Stimulated activated CD8-positive, alpha-beta memory T cell treated with anti-CD3 and anti-CD28 coated beads, Interleukin-12 subunit alpha, Interleukin-12 subunit beta, amount 100 ng/mL, for 24 hours (primary cell): ENCODE data around the gene RIOK3.
A peak's percentile ranks its signal among the peaks of the same experiment; 100 is the strongest.
"Not testable (repeated sequence)": the region's sequence is repeated elsewhere in the genome, so short reads cannot be mapped to it uniquely, and the experiment has no call there.

Source experiments
- DNase-seq: peaks from one replicate; pipeline ENCODE4 v3.0.0-alpha.2; 2020; ENCODE audit errors: extremely low read depth

Gene RIOK3

DNA sequence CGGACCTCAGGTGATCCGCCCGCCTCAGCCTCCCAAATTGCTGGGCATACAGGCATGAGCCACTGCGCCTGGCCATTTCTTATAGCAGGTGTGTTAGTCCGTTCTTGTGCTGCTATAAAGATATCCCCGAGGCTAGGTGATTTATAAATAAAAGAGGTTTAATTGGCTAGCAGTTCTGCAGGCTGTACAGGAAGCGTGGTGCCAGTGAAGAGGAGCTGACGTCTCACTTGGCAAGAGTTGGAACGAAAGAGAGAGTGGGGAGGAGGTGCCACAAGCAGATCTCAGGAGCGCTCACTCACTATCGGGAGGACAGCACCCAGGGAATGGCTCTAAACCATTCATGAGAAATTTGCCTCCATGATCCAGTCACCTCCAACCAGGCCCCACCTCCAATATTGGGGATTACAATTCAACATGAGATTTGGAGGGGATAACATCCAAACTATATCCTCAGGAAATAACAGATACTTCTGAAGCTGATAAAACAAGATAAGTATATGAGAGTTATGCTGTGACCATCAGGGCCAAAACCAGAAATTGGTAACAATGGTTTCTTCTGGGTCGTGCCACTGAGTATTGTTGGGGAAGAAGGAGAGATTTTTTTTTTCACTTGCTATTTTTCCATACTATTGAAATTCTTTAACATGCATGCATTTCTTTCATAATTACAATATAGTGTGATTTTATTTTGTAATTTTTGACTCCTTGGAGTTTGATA lies 42.8 kb downstream of the RIOK3 start:
- DNase-seq = no peak

GRCh38 chr18:23498117-23498516 lies 45.0 kb downstream of the RIOK3 start:
- DNase-seq = no peak

DNA sequence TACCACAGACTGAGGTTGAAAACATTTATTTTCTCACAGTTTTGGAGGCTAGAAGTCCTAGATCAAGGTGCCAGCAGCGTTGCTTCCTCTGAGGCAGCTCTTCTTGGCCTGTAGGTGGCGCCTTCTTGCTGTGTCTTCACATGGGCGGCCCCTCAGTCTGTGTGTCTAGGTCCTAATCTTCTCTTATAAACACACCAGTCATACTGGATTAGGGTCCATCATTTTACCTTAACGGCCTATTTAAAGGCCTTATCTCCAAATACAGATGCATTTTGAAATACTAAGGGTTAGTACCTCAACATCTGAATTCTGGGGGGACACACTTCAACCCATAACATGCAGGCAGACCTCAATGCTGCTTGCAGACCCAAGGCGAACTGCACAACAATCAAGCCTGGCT lies 45.8 kb downstream of the RIOK3 start:
- peak; percentile 46 for DNase-seq

DNA sequence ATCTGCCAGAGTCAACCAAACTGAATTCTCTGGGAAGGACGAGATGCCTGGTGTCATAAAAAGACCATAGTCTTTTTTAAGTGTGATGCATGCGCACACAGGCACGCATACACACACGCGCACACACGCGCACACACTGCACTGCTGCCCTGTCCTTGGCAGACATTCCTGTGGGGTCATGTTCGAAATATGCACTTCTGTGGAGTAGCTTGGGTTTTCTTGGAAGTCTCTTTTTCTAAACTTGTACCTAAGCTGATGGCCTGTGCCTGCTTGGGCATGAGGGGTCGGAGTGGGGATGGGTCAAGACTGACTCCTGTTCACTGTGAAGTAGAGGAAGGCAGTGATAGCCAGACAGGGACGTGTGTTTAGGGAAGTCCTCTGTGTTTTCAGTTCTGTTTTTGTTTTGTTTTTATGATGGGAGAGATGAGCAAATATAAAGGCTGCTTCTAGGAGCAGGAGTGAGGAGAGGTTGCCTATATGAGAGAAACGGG lies 46.2 kb downstream of the RIOK3 start:
- DNase-seq = no peak

DNA sequence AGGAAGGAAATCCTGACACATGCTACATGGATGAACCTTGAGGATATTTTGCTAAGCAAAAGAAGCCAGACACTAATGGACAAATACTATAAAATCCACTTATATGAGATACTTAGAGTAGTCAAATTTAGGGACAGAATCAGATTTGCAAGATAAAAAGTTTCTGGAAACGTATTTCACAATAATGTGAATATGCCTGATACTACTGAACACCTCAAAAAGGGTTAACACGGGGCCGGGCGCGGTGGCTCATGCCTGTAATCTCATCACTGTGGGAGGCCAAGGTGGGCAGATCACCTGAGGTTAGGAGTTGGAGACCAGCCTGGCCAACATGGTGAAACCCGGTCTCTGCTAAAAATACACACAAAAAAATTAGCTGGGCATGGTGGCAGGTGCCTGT lies 48.5 kb downstream of the RIOK3 start:
- no peak for DNase-seq

GRCh38 chr18:23502516-23503037 lies 49.5 kb downstream of the RIOK3 start:
- DNase-seq = no peak

DNA sequence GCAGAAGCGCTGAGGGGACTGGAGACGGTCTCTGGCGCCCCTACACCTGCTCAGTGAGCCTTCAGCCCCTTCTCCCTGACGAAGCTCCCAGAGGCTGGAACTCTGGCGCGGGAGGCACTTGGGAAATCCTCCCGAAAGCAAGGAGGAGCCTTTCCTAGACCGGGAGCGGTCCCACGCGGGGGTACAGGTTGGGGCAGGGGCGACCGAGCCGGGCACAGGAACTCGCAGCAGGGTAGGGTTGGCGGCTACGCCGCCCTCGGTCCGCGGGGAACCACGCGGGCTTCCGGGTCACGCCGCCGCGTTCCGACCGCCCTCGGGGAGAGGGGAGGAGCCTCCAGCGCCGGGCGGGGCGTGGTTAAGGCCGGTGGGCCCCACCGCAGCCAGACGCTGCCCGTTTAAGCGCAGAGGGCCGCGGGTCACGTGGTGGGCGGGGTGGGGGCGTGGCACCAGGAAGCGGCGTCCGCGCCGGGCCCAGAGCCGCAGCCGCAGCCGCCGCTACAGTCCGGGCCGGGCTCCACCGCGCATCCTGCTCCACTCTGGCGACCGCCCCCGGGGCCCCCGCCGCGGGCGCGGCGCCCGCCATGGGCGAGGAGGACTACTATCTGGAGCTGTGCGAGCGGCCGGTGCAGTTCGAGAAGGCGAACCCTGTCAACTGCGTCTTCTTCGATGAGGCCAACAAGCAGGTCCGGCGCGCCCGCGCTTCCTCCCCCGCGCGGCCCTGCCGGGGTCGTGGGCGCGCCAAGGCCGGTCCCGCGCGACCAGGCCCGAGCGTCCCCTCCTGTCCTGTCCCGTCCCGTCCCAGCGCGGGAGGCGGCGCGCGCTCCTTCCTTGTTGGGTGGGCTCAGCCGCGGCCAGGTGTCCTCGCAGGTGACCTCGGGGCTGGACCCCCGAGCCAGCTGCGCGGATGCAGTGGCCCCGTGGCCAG lies 50.2 kb downstream of the RIOK3 start, which contains the start of gene RMC1:
Gene RMC1 (plus strand): TSS at position 474 of the 925 bp plus-strand sequence. CDS start 108 bp downstream, at position 582.
- peak; percentile 98 for DNase-seq

- DNase-seq = no peak
Measured at GRCh38 chr18:23503963-23504344, 50.9 kb downstream of the RIOK3 start.

- DNase-seq = no peak
Measured at GRCh38 chr18:23504720-23505119, 51.6 kb downstream of the RIOK3 start.

DNA sequence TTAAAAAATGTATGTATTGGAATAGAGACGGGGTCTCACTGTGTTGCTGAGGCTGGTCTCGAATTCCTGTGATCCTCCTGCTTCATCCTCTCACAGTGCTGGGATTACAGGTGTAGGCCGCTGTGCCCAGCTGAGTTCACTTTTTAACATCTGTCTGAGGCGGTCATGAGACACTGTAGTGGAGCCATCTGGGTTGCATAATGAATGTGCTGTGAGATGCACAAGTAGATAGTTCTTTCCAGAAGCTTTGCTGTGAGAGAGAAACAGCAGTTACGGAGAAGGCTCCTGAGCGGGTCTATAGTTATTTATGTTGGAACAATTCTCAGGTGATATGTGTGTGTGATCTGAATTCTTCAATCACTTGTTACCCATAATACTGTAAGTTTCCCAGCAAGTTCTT lies 53.3 kb downstream of the RIOK3 start:
- no peak for DNase-seq

DNA sequence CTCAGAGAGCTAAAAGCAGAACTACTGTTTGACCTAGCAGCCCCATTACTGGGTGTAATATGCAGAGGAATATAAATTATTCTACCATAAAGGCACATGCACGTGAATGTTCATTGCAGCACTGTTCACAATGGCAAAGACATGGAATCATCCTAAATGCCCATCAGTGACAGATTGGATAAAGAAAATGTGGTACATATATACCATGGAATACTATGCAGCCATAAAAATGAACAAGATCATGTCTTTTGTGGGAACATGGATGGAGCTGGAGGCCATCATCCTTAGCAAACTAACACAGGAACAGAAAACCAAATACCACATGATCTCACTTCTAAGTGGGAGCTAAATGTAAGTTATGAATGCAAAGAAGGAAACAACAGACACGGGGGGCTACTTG lies 57.8 kb downstream of the RIOK3 start:
- DNase-seq = not testable (repeated sequence)

- not testable (repeated sequence) for DNase-seq
Measured at GRCh38 chr18:23512216-23512615, 59.1 kb downstream of the RIOK3 start.

DNA sequence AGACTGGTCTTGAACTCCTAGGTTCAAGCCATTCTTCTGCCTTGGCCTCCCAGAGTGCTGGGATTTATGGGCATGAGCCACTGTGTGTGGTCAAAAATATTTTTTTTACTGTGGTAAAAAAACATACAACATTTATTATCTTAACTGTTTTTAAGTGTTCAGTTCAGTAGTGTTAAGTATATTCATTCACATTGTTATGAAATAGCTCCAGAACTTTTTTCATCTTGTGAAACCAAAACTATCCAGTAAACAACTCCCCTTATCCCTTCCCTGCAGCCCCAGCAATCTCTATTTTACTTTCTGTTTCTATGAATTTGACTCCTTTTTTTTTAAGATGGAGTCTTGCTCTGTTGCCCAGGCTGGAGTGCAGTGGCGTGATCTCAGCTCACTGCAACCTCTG lies 59.6 kb downstream of the RIOK3 start:
- no peak for DNase-seq

- peak; percentile 34 for DNase-seq
Measured at GRCh38 chr18:23515911-23516546, 62.9 kb downstream of the RIOK3 start.

- DNase-seq = no peak
Measured at GRCh38 chr18:23519734-23520133, 66.6 kb downstream of the RIOK3 start.

- no peak for DNase-seq
Measured at GRCh38 chr18:23521271-23521670, 68.2 kb downstream of the RIOK3 start.

GRCh38 chr18:23521907-23522306 lies 68.8 kb downstream of the RIOK3 start:
- DNase-seq = no peak

DNA sequence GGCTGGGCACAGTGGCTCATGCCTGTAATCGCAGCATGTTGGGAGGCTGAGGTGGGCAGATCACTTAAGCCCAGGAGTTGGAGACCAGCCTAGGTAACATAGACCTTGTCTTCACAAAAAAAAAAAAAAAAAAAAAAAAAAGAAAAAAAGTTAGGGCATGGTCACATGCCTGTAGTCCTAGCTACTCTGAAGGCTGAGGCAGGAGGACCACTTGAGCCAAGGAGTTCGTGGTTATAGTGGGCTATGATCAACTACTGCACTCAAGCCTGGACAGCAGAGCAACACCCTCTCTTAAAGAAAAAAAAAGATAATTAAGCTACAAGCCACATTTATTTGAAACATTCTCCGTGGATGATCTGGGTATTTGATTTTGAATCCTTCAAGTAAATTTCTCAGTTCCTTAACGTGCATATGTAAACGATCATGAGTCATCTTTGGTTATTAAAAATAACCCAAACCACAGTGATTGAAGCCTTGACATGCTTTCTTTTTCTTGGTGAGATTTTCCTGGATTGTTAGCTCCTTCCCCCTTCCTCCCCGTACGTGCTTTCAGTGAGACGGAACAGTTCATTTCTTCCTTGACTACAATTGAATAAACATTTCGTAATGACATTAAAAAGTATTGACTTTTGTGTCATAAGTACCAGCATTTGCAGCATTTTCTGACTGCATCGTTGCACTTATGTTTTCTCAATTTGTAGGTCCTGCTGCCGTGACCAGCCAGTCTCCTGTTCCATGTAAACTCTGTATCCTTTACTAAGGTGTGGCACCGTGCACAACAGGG lies 70.5 kb downstream of the RIOK3 start:
- no peak for DNase-seq

DNA sequence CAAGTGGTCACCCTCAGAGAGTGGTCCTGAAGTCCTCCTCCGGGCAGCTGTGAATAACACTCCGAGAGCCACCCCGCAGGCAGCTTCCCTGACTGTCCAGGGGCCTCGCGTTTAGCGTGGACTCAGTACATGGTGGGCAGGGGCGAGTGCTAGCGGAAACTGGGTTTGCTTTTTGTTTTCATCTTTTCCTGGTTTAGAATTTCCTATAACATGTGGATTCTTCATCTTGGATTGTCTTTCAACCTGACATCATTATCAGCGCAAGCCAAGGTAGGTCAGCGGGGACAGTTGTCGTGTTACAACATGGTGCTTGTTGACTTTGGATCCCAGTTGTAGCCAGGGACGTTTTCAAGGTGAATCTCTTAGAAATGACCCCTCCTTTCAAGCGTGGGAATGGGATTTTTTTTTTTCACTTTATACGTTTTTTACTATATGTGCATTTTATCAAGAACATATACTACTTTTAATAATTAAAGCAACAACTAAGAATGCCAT lies 71.2 kb downstream of the RIOK3 start:
- DNase-seq = no peak

DNA sequence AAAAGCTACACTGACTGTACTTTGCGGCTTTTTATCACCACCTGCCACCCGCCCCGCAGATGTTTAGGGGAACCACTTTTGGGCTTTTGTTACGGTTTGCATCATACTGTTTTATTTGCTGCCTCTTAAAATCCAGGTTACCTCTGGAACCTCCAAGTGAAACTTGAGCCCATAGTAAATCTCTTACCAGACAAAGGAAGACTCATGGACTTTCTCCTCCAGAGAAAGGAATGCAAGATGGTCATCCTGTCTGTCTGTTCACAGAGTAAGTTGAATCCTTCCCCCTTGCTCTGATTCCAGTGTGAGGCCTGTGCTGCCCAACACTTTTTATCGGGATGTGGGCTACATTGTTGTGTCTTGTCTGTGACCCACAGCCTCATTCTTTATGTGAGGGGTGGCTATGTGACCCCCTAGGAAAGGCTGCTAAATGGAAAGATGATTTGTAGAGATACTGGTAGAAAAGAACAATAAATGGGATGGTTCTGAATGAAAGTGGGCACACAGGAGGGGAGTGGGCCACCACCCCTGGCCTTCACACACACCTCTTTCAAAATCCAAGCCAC lies 73.5 kb downstream of the RIOK3 start:
- DNase-seq = no peak
